Neural progenitor cell (in vitro differentiated cells): ENCODE results near the gene DUSP2. TPM values are rescaled to one million over a fixed set of nuclear protein-coding genes. Genes with fewer than 3 reads are reported as not detected.

Source experiments
- DNase-seq: peaks from one replicate; pipeline ENCODE4 v3.0.0-alpha.2; 2016; ENCODE audit warnings: low spot score
- H2AFZ ChIP-seq: fragments of 200-600 bp; sonication (generic); replicated peaks from 2 replicates; pipeline ENCODE4 v1.6.1; 2016; ENCODE audit warnings: antibody characterized with exemption
- H3F3A ChIP-seq: fragments of 200-600 bp; sonication (generic); 2 replicates; pipeline ENCODE4 v1.6.1; 2016; ENCODE audit warnings: antibody characterized with exemption, low read depth
- H3K27ac ChIP-seq: fragments of 200-600 bp; sonication (generic); 2 replicates; pipeline ENCODE4 v1.5.1; 2016; ENCODE audit warnings: mild to moderate bottlenecking
- H3K27me3 ChIP-seq: fragments of 200-600 bp; sonication (generic); 2 replicates; pipeline ENCODE4 v1.6.1; 2016; ENCODE audit warnings: mild to moderate bottlenecking, moderate library complexity
- H3K36me3 ChIP-seq: fragments of 200-600 bp; sonication (generic); 2 replicates; pipeline ENCODE4 v1.5.1; 2016
- H3K4me1 ChIP-seq: fragments of 200-600 bp; sonication (generic); 2 replicates; pipeline ENCODE4 v1.6.1; 2016; ENCODE audit warnings: mixed run types
- H3K4me2 ChIP-seq: fragments of 200-600 bp; sonication (generic); 2 replicates; pipeline ENCODE4 v1.6.1; 2016
- H3K4me3 ChIP-seq: fragments of 200-600 bp; sonication (generic); 2 replicates; pipeline ENCODE4 v1.5.1; 2016
- H3K79me2 ChIP-seq: fragments of 200-600 bp; sonication (generic); 2 replicates; pipeline ENCODE4 v1.6.1; 2016; ENCODE audit warnings: low read depth
- H3K9ac ChIP-seq: fragments of 200-600 bp; sonication (generic); 2 replicates; pipeline ENCODE4 v1.6.1; 2016
- H3K9me3 ChIP-seq: fragments of 200-600 bp; sonication (generic); 2 replicates; pipeline ENCODE4 v1.5.1; 2016; ENCODE audit warnings: low read depth
- H4K20me1 ChIP-seq: fragments of 200-600 bp; sonication (generic); 2 replicates; pipeline ENCODE4 v1.6.1; 2016; ENCODE audit warnings: low read depth
- H3K27ac Mint-ChIP-seq: 3 replicates; pipeline ENCODE4 v1.8.0; 2021; ENCODE audit warnings: mixed read lengths
- H3K27me3 Mint-ChIP-seq: 2 replicates; pipeline ENCODE4 v1.8.0; 2022; ENCODE audit warnings: low read depth, mild to moderate bottlenecking, inconsistent platforms, moderate library complexity, mixed read lengths; ENCODE audit not compliant: insufficient read depth
- H3K36me3 Mint-ChIP-seq: 3 replicates; pipeline ENCODE4 v1.8.0; 2021; ENCODE audit warnings: mixed read lengths
- H3K4me1 Mint-ChIP-seq: 3 replicates; pipeline ENCODE4 v1.8.0; 2021; ENCODE audit warnings: mixed read lengths
- H3K4me3 Mint-ChIP-seq: 3 replicates; pipeline ENCODE4 v1.8.0; 2021; ENCODE audit warnings: mild to moderate bottlenecking, moderate library complexity, mixed read lengths
- H3K9me3 Mint-ChIP-seq: 3 replicates; pipeline ENCODE4 v1.8.0; 2020; ENCODE audit warnings: mixed read lengths
- EZH2 ChIP-seq: fragments of 200-600 bp; sonication (generic); IDR thresholded peaks from 2 replicates; pipeline ENCODE4 v1.6.1; 2017; ENCODE audit warnings: antibody characterized with exemption, mild to moderate bottlenecking, moderate library complexity
- EZH2phosphoT487 ChIP-seq: fragments of 200-600 bp; sonication (generic); IDR thresholded peaks from 2 replicates; pipeline ENCODE4 v1.6.1; 2017; ENCODE audit warnings: antibody characterized with exemption
- total RNA-seq: library from RNA; depleted of rRNA; stranded (reverse); fragments of >200 nt; gene quantifications from 2 replicates; pipeline ENCODE4 v1.2.3, GENCODE V29; 2015; ENCODE audit warnings: low replicate concordance
- TF ChIP-seq, protein P1 (sequence below): fragments of 200-600 bp; sonication (generic); IDR thresholded peaks from 2 replicates; pipeline ENCODE4 v1.5.1; 2017; ENCODE audit warnings: antibody characterized with exemption, mild to moderate bottlenecking

Gene DUSP2
- total RNA-seq, 1 donor from 2014 or later, result not detected

DNA sequence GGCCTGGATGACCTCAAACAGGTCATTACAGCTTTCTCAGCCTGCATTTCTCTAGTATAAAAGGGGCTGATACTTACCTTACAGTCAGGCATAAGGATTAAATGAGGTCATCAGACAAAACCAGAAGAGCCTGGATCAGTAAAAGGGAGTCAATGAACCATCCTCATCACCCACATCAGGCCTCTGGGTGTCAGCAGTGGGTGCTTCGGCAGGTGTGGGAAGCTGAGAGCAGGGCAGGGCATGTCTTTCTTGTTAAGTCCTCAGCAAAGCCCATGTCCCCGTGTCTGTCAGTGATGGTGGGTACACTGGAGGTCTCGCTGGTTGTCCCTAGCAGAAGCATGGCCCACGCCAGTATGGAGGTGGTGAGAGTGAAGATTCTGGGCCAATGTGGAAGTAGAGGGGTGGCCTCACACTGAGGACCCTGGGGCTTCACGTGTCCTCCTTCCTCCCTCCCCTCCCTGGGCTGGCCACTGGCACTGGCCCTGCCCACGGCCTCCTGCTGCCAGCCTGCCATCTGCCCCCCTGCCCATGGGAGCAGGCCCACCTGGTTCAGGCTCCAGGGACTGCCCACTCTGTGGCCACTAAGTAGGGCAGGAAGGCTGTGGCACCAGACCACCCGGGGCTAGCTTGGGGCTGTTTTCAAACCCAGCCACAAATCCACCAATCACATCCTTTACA, 33.3 kb downstream of the DUSP2 start:
- no peaks in the 10 kb centered on the region for H3K36me3 ChIP-seq
- no peak overlapping the region for H3K4me2 ChIP-seq
- H3F3A ChIP-seq, result peaks cover 8% of the 10 kb centered on the region
- H3K27me3 ChIP-seq, result peaks cover 18% of the 10 kb centered on the region
- TF ChIP-seq EZH2, result no peak
- Mint-ChIP-seq H3K27me3 (peaks cover 18% of the 10 kb centered on the region), H3K9me3 (peaks cover 2% of the 10 kb centered on the region), H3K4me1 (peaks cover 25% of the 10 kb centered on the region), H3K27ac (no peak overlapping the region), H3K36me3 (peaks cover 5% of the 10 kb centered on the region), H3K4me3 (no peak overlapping the region)
- H3K79me2 ChIP-seq, result no peaks in the 10 kb centered on the region
- H3K4me1 ChIP-seq, result peaks cover 23% of the 10 kb centered on the region
- H2AFZ ChIP-seq, result no peak overlapping the region
- H3K9me3 ChIP-seq, result no peaks in the 10 kb centered on the region
- no peak overlapping the region for H3K4me3 ChIP-seq
- no peak overlapping the region for H3K27ac ChIP-seq
- DNase-seq, result no peak
- H3K9ac ChIP-seq, result no peak overlapping the region
- H4K20me1 ChIP-seq, result no peaks in the 10 kb centered on the region

DNA sequence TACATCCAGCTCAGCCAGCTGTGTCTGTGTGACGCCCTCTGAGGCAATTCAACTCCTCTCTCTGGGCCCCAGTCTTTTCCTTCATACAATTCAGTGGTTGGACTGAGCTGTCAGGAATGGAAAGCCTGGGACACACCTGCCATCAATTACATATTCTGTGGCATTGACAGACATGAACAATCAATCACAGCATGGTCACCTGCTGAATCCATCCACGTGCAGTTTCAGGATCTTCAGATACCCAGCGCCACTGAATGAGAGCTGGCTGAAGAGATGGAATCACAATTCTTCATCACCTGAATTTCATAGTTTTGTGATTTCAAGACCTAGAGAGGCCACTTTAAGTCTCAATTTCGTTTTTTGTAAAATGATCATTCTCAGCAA, 34.0 kb downstream of the DUSP2 start:
- Histone ChIP-seq H3K36me3 (no peaks in the 10 kb centered on the region), H3F3A (peaks cover 8% of the 10 kb centered on the region), H3K79me2 (no peaks in the 10 kb centered on the region), H3K4me3 (no peak overlapping the region), H3K4me1 (peaks cover 23% of the 10 kb centered on the region), H2AFZ (no peak overlapping the region), H4K20me1 (no peaks in the 10 kb centered on the region), H3K27ac (no peak overlapping the region), H3K4me2 (no peak overlapping the region), H3K9ac (no peak overlapping the region), H3K9me3 (no peaks in the 10 kb centered on the region), H3K27me3 (peaks cover 17% of the 10 kb centered on the region)
- Mint-ChIP-seq H3K27me3 (peaks cover 20% of the 10 kb centered on the region), H3K9me3 (peaks cover 2% of the 10 kb centered on the region), H3K27ac (no peak overlapping the region), H3K4me3 (no peak overlapping the region), H3K4me1 (peaks cover 25% of the 10 kb centered on the region), H3K36me3 (peaks cover 5% of the 10 kb centered on the region)
- TF ChIP-seq EZH2 (no peak), EZH2phosphoT487 (no peak)
- TF ChIP-seq, protein P1, sequence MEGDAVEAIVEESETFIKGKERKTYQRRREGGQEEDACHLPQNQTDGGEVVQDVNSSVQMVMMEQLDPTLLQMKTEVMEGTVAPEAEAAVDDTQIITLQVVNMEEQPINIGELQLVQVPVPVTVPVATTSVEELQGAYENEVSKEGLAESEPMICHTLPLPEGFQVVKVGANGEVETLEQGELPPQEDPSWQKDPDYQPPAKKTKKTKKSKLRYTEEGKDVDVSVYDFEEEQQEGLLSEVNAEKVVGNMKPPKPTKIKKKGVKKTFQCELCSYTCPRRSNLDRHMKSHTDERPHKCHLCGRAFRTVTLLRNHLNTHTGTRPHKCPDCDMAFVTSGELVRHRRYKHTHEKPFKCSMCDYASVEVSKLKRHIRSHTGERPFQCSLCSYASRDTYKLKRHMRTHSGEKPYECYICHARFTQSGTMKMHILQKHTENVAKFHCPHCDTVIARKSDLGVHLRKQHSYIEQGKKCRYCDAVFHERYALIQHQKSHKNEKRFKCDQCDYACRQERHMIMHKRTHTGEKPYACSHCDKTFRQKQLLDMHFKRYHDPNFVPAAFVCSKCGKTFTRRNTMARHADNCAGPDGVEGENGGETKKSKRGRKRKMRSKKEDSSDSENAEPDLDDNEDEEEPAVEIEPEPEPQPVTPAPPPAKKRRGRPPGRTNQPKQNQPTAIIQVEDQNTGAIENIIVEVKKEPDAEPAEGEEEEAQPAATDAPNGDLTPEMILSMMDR, result no peak
- DNase-seq, result no peak

GRCh38 chr2:96110621-96111256, 34.5 kb downstream of the DUSP2 start:
- Mint-ChIP-seq H3K4me1 (peaks cover 23% of the 10 kb centered on the region), H3K36me3 (peaks cover 5% of the 10 kb centered on the region), H3K27me3 (peaks cover 19% of the 10 kb centered on the region), H3K4me3 (no peak overlapping the region), H3K9me3 (peaks cover 3% of the 10 kb centered on the region), H3K27ac (peak overlapping the region; percentile 21)
- H3K79me2 ChIP-seq, result no peaks in the 10 kb centered on the region
- no peaks in the 10 kb centered on the region for H3K36me3 ChIP-seq
- H3K4me2 ChIP-seq, result no peak overlapping the region
- no peaks in the 10 kb centered on the region for H4K20me1 ChIP-seq
- no peak overlapping the region for H3K4me3 ChIP-seq
- no peak overlapping the region for H3K27ac ChIP-seq
- TF ChIP-seq, protein P1, result no peak
- TF ChIP-seq EZH2phosphoT487, result no peak
- no peak for TF ChIP-seq EZH2
- peaks cover 8% of the 10 kb centered on the region for H3F3A ChIP-seq
- no peak overlapping the region for H3K9ac ChIP-seq
- peaks cover 23% of the 10 kb centered on the region for H3K4me1 ChIP-seq
- no peak overlapping the region for H2AFZ ChIP-seq
- H3K9me3 ChIP-seq, result no peaks in the 10 kb centered on the region
- DNase-seq, result no peak
- H3K27me3 ChIP-seq, result peaks cover 12% of the 10 kb centered on the region

DNA sequence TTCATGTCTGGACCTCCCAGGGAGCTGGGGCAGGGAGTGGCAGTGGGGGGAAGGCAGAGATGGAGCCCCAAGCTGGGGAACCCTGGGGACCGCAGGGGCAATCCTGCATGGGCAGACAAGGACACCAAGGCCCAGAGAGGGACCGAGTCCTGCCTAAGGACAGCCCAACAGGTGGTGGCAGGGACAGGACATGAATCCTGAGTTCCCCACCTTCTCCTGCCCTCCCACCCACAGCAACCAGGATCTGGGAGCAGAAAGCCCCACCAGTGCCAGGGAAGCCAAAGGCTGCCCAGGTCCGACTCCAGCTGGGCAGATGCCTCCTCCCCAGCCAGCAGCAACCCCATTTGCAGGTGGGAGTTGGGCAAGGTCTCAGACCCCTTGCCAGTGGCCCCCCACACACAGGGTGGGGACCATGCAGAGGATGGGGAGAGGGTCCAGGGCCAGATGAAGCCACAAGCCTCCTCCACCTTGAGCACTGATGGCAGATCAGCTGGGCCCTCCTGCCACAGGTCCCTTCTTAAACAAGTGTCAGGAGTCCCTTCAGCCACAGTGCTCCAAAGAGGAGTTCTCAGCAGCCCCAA, 35.2 kb downstream of the DUSP2 start:
- H3K4me3 Mint-ChIP-seq, result no peak overlapping the region
- no peak overlapping the region for H3K4me2 ChIP-seq
- TF ChIP-seq EZH2, result no peak
- TF ChIP-seq, protein P1, result no peak
- no peak for TF ChIP-seq EZH2phosphoT487
- H3K27ac Mint-ChIP-seq, result no peak overlapping the region
- no peaks in the 10 kb centered on the region for H3K79me2 ChIP-seq
- no peaks in the 10 kb centered on the region for H3K36me3 ChIP-seq
- H3K4me1 Mint-ChIP-seq, result peaks cover 21% of the 10 kb centered on the region
- peaks cover 8% of the 10 kb centered on the region for H3K9me3 Mint-ChIP-seq
- H4K20me1 ChIP-seq, result no peaks in the 10 kb centered on the region
- H3K4me1 ChIP-seq, result peaks cover 23% of the 10 kb centered on the region
- no peaks in the 10 kb centered on the region for H3K9me3 ChIP-seq
- H3K4me3 ChIP-seq, result no peak overlapping the region
- peaks cover 12% of the 10 kb centered on the region for H3K27me3 Mint-ChIP-seq
- H3F3A ChIP-seq, result peaks cover 8% of the 10 kb centered on the region
- H3K27ac ChIP-seq, result no peak overlapping the region
- H3K27me3 ChIP-seq, result peaks cover 5% of the 10 kb centered on the region
- H3K9ac ChIP-seq, result no peak overlapping the region
- H2AFZ ChIP-seq, result no peak overlapping the region
- DNase-seq, result no peak
- H3K36me3 Mint-ChIP-seq, result no peaks in the 10 kb centered on the region
